ENCODE measurements around the gene LRG1.
"Not testable (repeated sequence)": the region's sequence is repeated elsewhere in the genome, so short reads cannot be mapped to it uniquely, and the experiment has no call there.

Gene LRG1

DNA sequence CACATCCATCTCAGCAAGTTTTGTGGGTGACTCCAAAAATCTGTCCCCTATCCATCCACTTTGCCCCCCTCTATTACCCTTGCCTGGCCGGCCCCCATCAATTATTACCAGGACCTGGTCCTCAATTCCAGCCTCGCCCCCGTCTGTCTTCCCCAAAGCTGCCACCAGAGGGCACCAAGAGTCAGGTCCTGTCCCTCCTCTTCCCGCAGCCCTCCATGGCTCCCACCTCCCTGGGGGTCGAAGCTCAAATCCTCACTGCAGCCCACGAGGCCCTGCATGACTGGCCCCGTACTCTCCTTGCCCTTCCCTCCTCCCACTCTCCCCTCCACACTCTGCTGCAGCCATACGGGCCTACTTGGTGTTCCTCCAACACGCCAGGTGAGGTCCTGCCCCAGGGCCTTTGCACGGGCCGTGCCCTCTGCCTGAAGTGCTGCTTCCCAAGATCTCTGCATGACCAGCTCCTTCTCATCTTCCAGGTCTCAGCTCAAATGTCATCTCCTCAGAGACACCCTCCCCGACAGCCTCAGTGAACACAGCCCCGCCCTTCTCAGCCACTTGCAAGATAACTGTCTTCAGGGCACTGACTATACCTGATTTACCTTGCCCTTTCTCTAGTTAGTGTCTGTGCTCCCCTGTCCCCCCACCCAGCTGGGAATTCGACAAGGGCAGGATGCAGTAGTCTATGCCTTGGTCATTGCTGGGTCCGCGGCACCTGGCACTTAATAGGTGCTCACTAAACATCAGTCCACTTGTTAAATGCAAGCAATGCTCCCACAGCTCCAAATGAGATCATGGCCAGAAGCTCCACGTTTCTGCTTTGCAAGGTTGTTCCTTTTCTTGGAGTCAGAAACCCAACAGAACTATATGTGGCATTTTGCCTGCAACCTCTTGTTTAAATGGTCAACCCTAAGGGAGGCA is 36.4 kb upstream of the LRG1 start:
- DNase-seq (ENCODE audit: low spot score), result peak; percentile 71

DNA sequence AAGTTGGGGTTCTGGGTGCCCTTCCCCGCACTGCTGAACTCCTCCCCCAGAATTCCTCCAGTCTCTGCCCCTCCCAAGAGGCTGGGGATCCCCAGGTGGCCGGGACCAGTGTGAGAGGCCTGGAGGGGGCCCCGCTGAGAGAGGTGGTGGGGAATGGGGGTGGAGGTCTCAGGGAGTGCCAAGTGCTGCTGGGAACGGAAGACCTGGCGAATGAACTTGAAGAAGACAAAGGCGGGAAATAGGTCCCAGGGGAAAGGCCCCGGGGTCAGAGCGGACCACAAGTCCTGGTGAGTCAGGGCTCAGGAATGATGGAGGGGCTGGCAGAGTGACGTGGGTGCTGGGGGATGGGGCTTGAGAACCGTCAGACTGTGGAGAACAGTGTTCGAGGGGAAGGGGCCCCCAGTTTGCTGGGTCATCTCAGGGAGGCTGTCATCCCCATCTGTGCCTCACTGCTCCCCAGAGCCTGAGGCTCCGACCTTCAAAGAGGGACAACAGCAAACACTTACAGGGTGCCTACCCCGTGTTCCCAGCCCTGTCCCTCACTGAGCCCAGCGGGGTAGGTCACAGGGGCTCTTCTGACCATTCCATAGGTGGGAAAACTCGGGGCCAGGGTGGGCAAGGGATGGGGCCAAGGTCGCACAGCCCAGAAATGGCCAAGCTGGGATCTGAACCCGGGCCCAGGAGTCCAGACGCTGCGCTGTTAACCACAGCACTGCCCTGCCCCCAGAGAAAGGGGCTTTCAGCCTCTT is 35.6 kb upstream of the LRG1 start:
- DNase-seq (ENCODE audit: low spot score), result peak; percentile 76

GRCh38 chr19:4573682-4574081 is 33.8 kb upstream of the LRG1 start:
- DNase-seq (ENCODE audit: low spot score), result no peak

- DNase-seq (ENCODE audit: low spot score), result no peak
Measured at GRCh38 chr19:4571305-4571917, 31.6 kb upstream of the LRG1 start.

- no peak for DNase-seq (ENCODE audit: low spot score)
Measured at GRCh38 chr19:4570916-4571304, 31.1 kb upstream of the LRG1 start.

- no peak for DNase-seq (ENCODE audit: low spot score)
Measured at GRCh38 chr19:4570402-4570801, 30.6 kb upstream of the LRG1 start.

- DNase-seq (ENCODE audit: low spot score), result no peak
Measured at GRCh38 chr19:4568886-4569285, 29.1 kb upstream of the LRG1 start.

DNA sequence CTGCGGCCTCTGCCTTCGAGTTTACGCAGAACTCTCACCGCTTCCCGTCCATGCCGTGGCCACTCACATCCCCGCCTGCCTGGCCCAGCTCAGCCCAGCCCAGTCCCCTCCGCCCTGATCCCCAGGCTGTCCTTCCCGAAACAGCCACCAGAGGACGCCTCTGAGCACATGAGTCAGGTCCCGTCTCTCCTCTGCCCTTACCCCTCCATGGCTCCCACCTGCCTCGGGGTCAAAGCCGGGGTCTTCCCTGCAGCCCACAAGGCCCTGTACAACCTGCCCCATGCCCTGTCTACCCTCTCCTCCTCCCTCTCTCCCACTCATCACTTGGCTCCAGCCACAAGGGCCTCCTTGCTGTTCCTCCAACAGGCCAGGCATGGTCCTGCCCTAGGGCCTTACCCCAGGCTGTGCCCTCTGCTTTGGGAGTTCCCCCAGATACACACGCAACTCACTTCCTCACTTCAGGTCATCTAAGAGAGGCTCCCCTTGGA is 27.8 kb upstream of the LRG1 start:
- peak; percentile 83 for DNase-seq (ENCODE audit: low spot score)

DNA sequence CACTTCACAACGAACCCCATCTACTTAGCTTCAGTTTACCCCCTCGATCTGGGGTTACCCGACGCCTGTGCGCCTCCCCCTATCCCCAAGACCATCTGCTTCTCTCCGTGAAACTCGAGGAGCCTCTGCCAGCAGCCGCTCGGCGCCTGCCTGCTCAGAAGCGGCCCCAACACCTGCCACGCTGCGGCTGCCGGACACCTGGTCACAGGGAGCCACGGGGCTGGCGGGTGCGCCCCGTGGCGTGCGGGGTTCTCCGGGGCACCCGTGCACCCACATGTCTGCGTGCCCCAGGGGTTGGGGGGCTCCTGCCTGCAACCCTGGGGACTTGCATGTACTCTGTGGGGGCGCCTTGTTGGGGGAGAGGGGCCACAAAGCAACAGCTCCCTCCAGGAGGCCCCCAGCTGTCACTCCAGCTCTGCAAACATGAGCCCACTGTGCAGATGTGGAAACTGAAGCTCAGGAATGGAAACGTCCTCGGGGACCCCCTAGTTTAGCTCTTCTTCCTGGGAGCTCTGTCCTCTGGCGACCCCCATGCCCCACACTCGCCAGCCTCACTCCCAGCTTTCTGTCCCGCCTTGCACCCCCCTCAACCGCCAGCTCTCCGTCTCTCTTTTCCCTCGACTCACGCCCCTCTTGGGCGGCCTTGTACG is 26.7 kb upstream of the LRG1 start:
- DNase-seq (ENCODE audit: low spot score), result no peak

- DNase-seq (ENCODE audit: low spot score), result not testable (repeated sequence)
Measured at GRCh38 chr19:4563562-4563961, 23.7 kb upstream of the LRG1 start.

DNA sequence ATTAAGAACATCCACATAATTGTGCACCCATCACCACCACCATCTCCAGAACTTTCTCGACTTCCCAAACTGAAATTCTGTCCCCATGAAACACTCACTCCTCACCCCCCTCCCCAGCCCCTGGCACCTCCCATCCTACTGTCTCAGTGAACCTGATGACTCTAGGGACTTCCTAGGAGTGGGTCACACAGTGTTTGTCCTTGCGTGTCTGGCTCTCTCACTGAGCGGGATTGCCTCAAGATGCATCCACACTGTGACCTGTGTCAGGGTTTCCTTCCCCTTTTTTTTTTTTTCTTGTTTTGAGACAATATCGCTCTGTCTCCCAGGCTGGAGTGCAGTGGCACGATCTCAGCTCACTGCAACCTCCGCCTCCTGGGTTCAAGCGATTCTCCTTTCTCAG is 22.2 kb upstream of the LRG1 start:
- not testable (repeated sequence) for DNase-seq (ENCODE audit: low spot score)

DNA sequence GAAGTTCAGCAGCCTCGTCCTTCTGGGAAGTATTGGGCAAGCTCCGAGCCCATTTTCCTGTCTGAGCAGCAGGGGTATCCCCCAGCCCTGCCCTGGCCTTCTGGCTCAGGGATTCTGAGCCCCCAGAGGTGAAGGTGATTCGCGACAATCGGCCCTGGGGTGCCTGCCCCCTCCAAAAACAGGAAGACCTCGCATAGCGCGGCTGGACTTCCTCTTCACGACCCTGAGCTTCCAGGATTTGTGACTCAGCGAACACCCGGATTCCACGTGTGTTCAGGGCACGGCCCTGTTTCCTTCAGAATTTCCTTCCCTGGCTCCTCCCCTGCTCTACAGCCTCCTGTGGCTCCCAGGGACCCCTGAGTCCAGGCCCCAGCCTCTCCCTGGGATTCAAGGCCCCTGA is 19.7 kb upstream of the LRG1 start, which contains the start of gene SEMA6B:
SEMA6B (minus strand) TSS at position 116 of the 400 bp plus-strand sequence. CDS start 1,227 bp downstream, outside the sequence.
- no peak for DNase-seq (ENCODE audit: low spot score)

GRCh38 chr19:4557971-4558941 is 18.4 kb upstream of the LRG1 start:
- peak; percentile 84 for DNase-seq (ENCODE audit: low spot score)

GRCh38 chr19:4557144-4557970 is 17.5 kb upstream of the LRG1 start:
- DNase-seq (ENCODE audit: low spot score), result peak; percentile 68

DNA sequence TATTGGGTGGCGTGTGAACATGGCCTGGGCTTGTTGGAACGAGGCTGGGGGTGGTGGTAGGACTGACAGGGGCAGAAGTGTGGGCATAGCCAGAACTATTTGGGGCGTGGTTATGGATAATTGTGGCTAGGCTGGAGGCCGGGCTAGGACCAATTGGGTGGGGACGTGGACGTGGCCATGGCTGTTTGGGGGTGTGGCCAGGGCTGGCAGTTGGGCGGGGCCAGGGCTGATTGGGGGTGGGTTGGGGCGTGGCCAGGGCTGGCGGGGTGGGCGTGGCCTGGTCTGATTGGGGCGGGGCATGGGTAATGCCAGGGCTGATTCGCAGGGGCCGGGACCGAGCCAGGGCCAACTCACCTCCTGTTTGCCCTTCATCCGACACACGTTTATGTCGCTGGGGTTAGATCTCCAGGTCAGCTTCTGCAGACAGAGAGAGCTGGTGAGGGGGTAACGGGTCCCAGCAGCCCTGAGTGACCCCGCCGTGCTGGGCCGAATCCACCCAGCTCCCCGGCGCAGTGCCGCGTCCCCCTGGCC is 16.8 kb upstream of the LRG1 start:
- DNase-seq (ENCODE audit: low spot score), result peak; percentile 98

GRCh38 chr19:4555657-4556561 is 16.1 kb upstream of the LRG1 start:
- DNase-seq (ENCODE audit: low spot score), result peak; percentile 91

DNA sequence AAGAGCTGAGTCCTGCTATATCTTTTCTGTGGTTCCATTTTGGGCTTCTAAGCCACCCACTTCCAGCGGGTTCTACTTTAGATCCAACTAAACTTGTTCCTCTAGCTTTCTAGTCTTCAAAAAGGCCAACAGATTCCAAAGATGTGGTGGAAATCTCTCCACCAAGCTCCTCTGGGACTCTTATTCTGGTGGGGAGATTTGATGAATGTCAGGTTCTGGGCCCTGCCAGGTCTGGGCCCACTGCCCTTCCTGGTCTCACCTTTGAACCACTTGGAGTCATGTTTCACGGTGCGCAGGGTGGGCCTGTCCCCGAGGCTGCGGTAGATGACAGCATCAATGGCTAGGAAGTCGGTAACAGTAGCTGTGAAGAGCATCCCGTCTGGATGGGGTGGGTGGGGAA is 14.9 kb upstream of the LRG1 start:
- DNase-seq (ENCODE audit: low spot score), result no peak

- no peak for DNase-seq (ENCODE audit: low spot score)
Measured at GRCh38 chr19:4553775-4554174, 13.9 kb upstream of the LRG1 start.
